SK-N-SH (cell line): ENCODE measurements around the gene MAN1B1. TPM values are rescaled to one million over a fixed set of nuclear protein-coding genes. Genes with fewer than 3 reads are reported as not detected.

Experiments
- CTCF ChIA-PET: fragments of 300-600, 350-600 bp; formaldehyde crosslinking; extraction: SDS; loops from one replicate; lab custom pipeline; 2021; lab: Yijun Ruan, JAX
- POLR2A ChIA-PET: fragments of 350-600 bp; sonication (Branson Sonifier 250); formaldehyde crosslinking; extraction: SDS; loops from one replicate; lab custom pipeline; 2020; ENCODE audit warnings: antibody characterized with exemption, inconsistent platforms; lab: Yijun Ruan, JAX
- DNase-seq: peaks from one replicate; pipeline ENCODE4 v3.0.0; 2012
- H2AFZ ChIP-seq: fragments of 200-600 bp; sonication (generic); 2 replicates; pipeline ENCODE4 v1.8.1; 2016; ENCODE audit warnings: antibody characterized with exemption, mild to moderate bottlenecking, low read depth
- H3F3A ChIP-seq: fragments of 200-600 bp; sonication (generic); replicated peaks from 2 replicates; pipeline ENCODE3; 2016; ENCODE audit warnings: antibody characterized with exemption, mild to moderate bottlenecking; ENCODE audit not compliant: insufficient read depth
- H3K27ac ChIP-seq, 2 experiments: fragments of 200-500 bp in 1 of 2; fragments of 200-600 bp in 1 of 2; sonication (Bioruptor generic) in 1 of 2; sonication (generic), shearing (Covaris generic) in 1 of 2; 2 replicates each; pipeline versions ENCODE4 v1.5.1 to v1.6.1; 2014 to 2016; ENCODE audit warnings: low read depth in 2 of 2, inconsistent platforms in 1 of 2, low read length in 1 of 2, mild to moderate bottlenecking in 1 of 2, mixed read lengths in 1 of 2
- H3K27me3 ChIP-seq: fragments of 200-600 bp; sonication (generic), shearing (Covaris generic); 2 replicates; pipeline ENCODE4 v1.6.1; 2016; ENCODE audit warnings: mixed run types; ENCODE audit not compliant: insufficient read depth
- H3K36me3 ChIP-seq, 2 experiments: fragments of 200-500 bp in 1 of 2; fragments of 200-600 bp in 1 of 2; sonication (Bioruptor generic) in 1 of 2; sonication (generic) in 1 of 2; replicated peaks in 1 of 2; 2 replicates each; pipeline versions ENCODE3 to v1.5.1; 2014 to 2016; ENCODE audit warnings: low read length in 1 of 2, mild to moderate bottlenecking in 1 of 2; ENCODE audit not compliant: insufficient read depth in 2 of 2, control insufficient read depth in 1 of 2
- H3K4me1 ChIP-seq, 2 experiments: fragments of 200-500 bp in 1 of 2; fragments of 200-600 bp in 1 of 2; sonication (Bioruptor generic) in 1 of 2; sonication (generic), shearing (Covaris generic) in 1 of 2; 2 replicates each; pipeline versions ENCODE4 v1.5.1 to v1.6.1; 2014 to 2016; ENCODE audit warnings: low read depth in 1 of 2, low read length in 1 of 2, mixed run types in 1 of 2; ENCODE audit not compliant: insufficient read depth in 2 of 2, control insufficient read depth in 1 of 2
- H3K4me2 ChIP-seq: fragments of 200-600 bp; sonication (generic), shearing (Covaris generic); 2 replicates; pipeline ENCODE4 v1.6.1; 2017; ENCODE audit warnings: mixed run types
- H3K4me3 ChIP-seq, 2 experiments: fragments of 200-500 bp in 1 of 2; fragments of 200-600 bp in 1 of 2; sonication (Bioruptor generic) in 1 of 2; sonication (generic), shearing (Covaris generic) in 1 of 2; 2 replicates each; pipeline versions ENCODE4 v1.5.1 to v1.8.1; 2014 to 2016; ENCODE audit warnings: low read depth in 2 of 2, inconsistent platforms in 1 of 2, low read length in 1 of 2, mild to moderate bottlenecking in 1 of 2, mixed read lengths in 1 of 2, moderate library complexity in 1 of 2
- H3K79me2 ChIP-seq: fragments of 200-600 bp; sonication (generic); 2 replicates; pipeline ENCODE4 v1.8.1; 2017; ENCODE audit warnings: mild to moderate bottlenecking; ENCODE audit not compliant: insufficient read depth
- H3K9ac ChIP-seq: fragments of 200-600 bp; sonication (generic); 2 replicates; pipeline ENCODE4 v1.6.1; 2017; ENCODE audit warnings: mixed run types
- H3K9me2 ChIP-seq: fragments of 200-600 bp; sonication (generic); 2 replicates; pipeline ENCODE4 v1.6.1; 2017; ENCODE audit warnings: mixed run types
- H3K9me3 ChIP-seq: fragments of 200-600 bp; sonication (generic); 2 replicates; pipeline ENCODE4 v1.6.1; 2017; ENCODE audit warnings: mixed run types, mild to moderate bottlenecking, moderate library complexity
- H4K20me1 ChIP-seq: fragments of 200-600 bp; sonication (generic); 2 replicates; pipeline ENCODE4 v1.6.1; 2017; ENCODE audit warnings: mild to moderate bottlenecking, mixed run types; ENCODE audit not compliant: insufficient read depth
- FOSL2 ChIP-seq: IDR thresholded peaks from 2 replicates; pipeline ENCODE4 v1.4.0; 2012; ENCODE audit warnings: low read depth, mild to moderate bottlenecking, moderate library complexity, borderline replicate concordance
- FOXJ3 ChIP-seq: sonication (generic); formaldehyde crosslinking; IDR thresholded peaks from 2 replicates; pipeline ENCODE4 v1.5.1; 2020; ENCODE audit warnings: mild to moderate bottlenecking, missing genetic modification reagents
- MAX ChIP-seq: IDR thresholded peaks from 2 replicates; pipeline ENCODE4 v1.4.0; 2012; ENCODE audit warnings: low read depth
- MXI1 ChIP-seq: IDR thresholded peaks from 2 replicates; pipeline ENCODE4 v1.6.1; 2012; ENCODE audit warnings: mild to moderate bottlenecking, low read depth, low read length, improper control_type of control experiment
- RAD21 ChIP-seq: IDR thresholded peaks from 2 replicates; pipeline ENCODE4 v1.6.1; 2012; ENCODE audit warnings: mild to moderate bottlenecking, low read length
- RCOR1 ChIP-seq: fragments of 150-350 bp; IDR thresholded peaks from 2 replicates; pipeline ENCODE4 v1.6.1; 2017; ENCODE audit warnings: antibody characterized with exemption, low read length
- RXRA ChIP-seq: IDR thresholded peaks from 2 replicates; pipeline ENCODE4 v1.4.0; 2012; ENCODE audit warnings: low read depth, mild to moderate bottlenecking, borderline replicate concordance
- SIN3A ChIP-seq: IDR thresholded peaks from 2 replicates; pipeline ENCODE4 v1.6.1; 2012; ENCODE audit warnings: low read depth, mild to moderate bottlenecking, low read length, moderate library complexity, borderline replicate concordance
- TAF1 ChIP-seq: IDR thresholded peaks from 2 replicates; pipeline ENCODE4 v1.6.1; 2012; ENCODE audit warnings: low read depth, mild to moderate bottlenecking, low read length, moderate library complexity, borderline replicate concordance
- TEAD4 ChIP-seq: IDR thresholded peaks from 2 replicates; pipeline ENCODE4 v1.4.0; 2012; ENCODE audit warnings: mild to moderate bottlenecking, borderline replicate concordance; ENCODE audit not compliant: insufficient read depth
- USF2 ChIP-seq: fragments of 150-350 bp; IDR thresholded peaks from 2 replicates; pipeline ENCODE4 v1.6.1; 2017; ENCODE audit warnings: antibody characterized with exemption, low read length, low read depth, borderline replicate concordance
- YY1 ChIP-seq: IDR thresholded peaks from 2 replicates; pipeline ENCODE4 v1.4.0; 2012; ENCODE audit warnings: low read depth, mild to moderate bottlenecking
- ZBTB33 ChIP-seq: IDR thresholded peaks from 2 replicates; pipeline ENCODE4 v1.4.0; 2012; ENCODE audit warnings: low read depth, borderline replicate concordance
- WGBS: methylation state at CpG from one replicate; pipeline ENCODE4 v1.1.6; 2017; ENCODE audit warnings: low lambda C conversion rate; 5-methylcytosine and 5-hydroxymethylcytosine counted together
- polyA plus RNA-seq, 3 experiments: library from polyadenylated mRNA; depleted of rRNA; stranded (reverse); fragments of >200 nt; gene quantifications; 2 replicates each; pipeline ENCODE4 v1.2.3, GENCODE V29; 2012
- TF ChIP-seq, protein P1 (sequence below): IDR thresholded peaks from 2 replicates; pipeline ENCODE4; 2012
- TF ChIP-seq, protein P2 (sequence below): fragments of 150-350 bp; IDR thresholded peaks from 2 replicates; pipeline ENCODE4 v1.6.1; 2016; ENCODE audit warnings: mild to moderate bottlenecking, low read depth, low read length

Gene MAN1B1
- polyA plus RNA-seq, 1 of the 3 experiments (the other 2 are of a cell fraction): 57.8 TPM

DNA sequence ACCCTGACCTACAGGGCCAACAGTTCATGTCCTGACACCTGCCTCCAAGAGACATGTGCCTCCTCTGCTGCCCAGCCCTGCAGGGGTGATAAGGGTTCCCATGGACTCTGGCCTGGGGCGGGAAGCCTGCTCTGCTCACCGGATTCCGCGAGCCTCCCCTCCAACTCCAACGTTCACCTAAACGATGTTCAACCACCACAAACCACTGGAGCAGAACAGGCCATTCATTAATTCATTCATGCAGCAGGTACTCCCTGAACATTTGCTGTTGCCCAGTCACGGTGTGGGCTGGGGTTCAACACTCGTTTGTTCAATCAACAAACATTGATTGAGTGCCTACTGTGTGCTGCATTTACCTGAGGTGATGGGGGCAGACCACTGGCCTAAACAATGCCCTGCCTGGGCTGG lies 12.8 kb upstream of the MAN1B1 start:
- TF ChIP-seq RCOR1 (no peak), FOSL2 (no peak), MAX (no peak), TEAD4 (no peak), TAF1 (no peak), FOXJ3 (CRISPR knock-in tag) (no peak)
- TF ChIP-seq, protein P1, sequence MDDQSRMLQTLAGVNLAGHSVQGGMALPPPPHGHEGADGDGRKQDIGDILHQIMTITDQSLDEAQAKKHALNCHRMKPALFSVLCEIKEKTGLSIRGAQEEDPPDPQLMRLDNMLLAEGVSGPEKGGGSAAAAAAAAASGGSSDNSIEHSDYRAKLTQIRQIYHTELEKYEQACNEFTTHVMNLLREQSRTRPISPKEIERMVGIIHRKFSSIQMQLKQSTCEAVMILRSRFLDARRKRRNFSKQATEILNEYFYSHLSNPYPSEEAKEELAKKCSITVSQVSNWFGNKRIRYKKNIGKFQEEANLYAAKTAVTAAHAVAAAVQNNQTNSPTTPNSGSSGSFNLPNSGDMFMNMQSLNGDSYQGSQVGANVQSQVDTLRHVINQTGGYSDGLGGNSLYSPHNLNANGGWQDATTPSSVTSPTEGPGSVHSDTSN: no peak
- TF ChIP-seq, protein P2, sequence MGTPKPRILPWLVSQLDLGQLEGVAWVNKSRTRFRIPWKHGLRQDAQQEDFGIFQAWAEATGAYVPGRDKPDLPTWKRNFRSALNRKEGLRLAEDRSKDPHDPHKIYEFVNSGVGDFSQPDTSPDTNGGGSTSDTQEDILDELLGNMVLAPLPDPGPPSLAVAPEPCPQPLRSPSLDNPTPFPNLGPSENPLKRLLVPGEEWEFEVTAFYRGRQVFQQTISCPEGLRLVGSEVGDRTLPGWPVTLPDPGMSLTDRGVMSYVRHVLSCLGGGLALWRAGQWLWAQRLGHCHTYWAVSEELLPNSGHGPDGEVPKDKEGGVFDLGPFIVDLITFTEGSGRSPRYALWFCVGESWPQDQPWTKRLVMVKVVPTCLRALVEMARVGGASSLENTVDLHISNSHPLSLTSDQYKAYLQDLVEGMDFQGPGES: no peak
- Histone ChIP-seq H3K27me3 (no peaks in the 10 kb centered on the region), H3K9ac (no peak overlapping the region), H3K4me1 (peaks cover 0 to 27% of the 10 kb centered on the region in 2 experiments; a peak in 1 of 4 replicates), H2AFZ (no peak overlapping the region), H3K36me3 (no peaks in the 10 kb centered on the region), H3K9me2 (no peaks in the 10 kb centered on the region), H3K27ac (no peak overlapping the region), H3K4me3 (no peak overlapping the region), H3K4me2 (no peak overlapping the region), H4K20me1 (no peaks in the 10 kb centered on the region; the same call in 1 of the 2 replicates), H3F3A (peaks cover 13% of the 10 kb centered on the region), H3K9me3 (no peaks in the 10 kb centered on the region), H3K79me2 (0 out of 2 replicates have a peak, but pooled peaks cover 3% of the 10 kb centered on the region)
- WGBS: 89% methylated on average over 8 of the region's 8 CpGs
- CTCF ChIA-PET: interaction anchor here (16.8 kb wide), 1 partner anchor 24 kb away, joined by 803 read pairs; the partner anchor contains the start of genes ENTPD2 and NPDC1
- DNase-seq: no peak
- POLR2A ChIA-PET: no interaction called here

- Histone ChIP-seq H4K20me1 (no peaks in the 10 kb centered on the region), H3K27ac (no peak overlapping the region), H3F3A (peaks cover 13% of the 10 kb centered on the region), H3K9me2 (no peaks in the 10 kb centered on the region), H3K79me2 (no peaks in the 10 kb centered on the region), H3K9me3 (no peaks in the 10 kb centered on the region), H3K4me1 (peaks cover 0 to 21% of the 10 kb centered on the region in 2 experiments; a peak in 1 of 4 replicates), H2AFZ (no peak overlapping the region), H3K4me2 (no peak overlapping the region), H3K9ac (no peak overlapping the region), H3K4me3 (no peak overlapping the region), H3K36me3 (peaks cover under 1 to 3% of the 10 kb centered on the region in 2 experiments), H3K27me3 (no peaks in the 10 kb centered on the region)
- no peak for DNase-seq
- 91% methylated on average over 12 of the region's 12 CpGs for WGBS
- CTCF ChIA-PET: interaction anchor here (3.5 kb wide), 1 partner anchor 19 kb away, joined by 10 read pairs; no protein-coding TSS in a partner anchor
- POLR2A ChIA-PET: no interaction called here
- TF ChIP-seq, protein P2: no peak
- no peak for TF ChIP-seq SIN3A
- TF ChIP-seq FOSL2: no peak
- no peak for TF ChIP-seq RXRA
- TF ChIP-seq USF2: no peak
- no peak for TF ChIP-seq ZBTB33
- TF ChIP-seq RAD21: no peak
- no peak for TF ChIP-seq MAX
- no peak for TF ChIP-seq MXI1
- no peak for TF ChIP-seq YY1
Observed at GRCh38 chr9:137074657-137075274, 12.0 kb upstream of the MAN1B1 start.
